Hypothalamus (tissue), 51 donors: Measurements from ENCODE around the gene KRTAP13-3.

ENCODE experiments used
- DNase-seq, 51 donors: peaks; one replicate each; lab custom pipeline; 2025; lab: John Stamatoyannopoulos, UW

The KRTAP13-3 gene, protein sequence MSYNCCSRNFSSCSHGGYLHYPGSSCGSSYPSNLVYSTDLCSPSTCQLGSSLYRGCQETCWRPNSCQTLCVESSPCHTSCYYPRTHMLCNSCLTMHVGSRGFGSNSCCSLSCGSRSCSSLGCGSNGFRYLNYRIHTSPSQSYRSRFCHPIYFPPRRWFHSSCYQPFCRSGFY

DNA sequence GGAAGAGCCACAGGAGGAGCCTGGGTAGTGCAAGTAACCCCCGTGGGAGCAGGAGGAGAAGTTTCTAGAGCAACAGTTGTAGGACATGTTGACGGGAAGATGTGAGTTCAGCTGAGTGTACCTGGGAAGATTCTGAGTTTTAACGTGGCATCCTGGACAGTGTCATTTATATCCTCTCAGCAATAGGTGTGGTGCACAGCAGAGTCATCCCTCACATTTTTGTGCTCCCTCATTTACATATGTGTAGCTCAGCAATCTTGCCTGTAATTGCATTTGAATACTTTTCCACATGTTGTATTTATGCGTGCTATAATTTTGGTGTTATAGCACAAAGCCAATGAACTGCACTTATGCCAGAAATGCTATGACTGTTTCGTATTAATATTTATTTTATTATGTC, at the start of gene KRTAP13-3:
Gene KRTAP13-3, minus strand, starts transcription at position 101 of the 400 bp plus-strand sequence. Its CDS starts 14 bp downstream, at position 87.
- DNase-seq: no peak

DNA sequence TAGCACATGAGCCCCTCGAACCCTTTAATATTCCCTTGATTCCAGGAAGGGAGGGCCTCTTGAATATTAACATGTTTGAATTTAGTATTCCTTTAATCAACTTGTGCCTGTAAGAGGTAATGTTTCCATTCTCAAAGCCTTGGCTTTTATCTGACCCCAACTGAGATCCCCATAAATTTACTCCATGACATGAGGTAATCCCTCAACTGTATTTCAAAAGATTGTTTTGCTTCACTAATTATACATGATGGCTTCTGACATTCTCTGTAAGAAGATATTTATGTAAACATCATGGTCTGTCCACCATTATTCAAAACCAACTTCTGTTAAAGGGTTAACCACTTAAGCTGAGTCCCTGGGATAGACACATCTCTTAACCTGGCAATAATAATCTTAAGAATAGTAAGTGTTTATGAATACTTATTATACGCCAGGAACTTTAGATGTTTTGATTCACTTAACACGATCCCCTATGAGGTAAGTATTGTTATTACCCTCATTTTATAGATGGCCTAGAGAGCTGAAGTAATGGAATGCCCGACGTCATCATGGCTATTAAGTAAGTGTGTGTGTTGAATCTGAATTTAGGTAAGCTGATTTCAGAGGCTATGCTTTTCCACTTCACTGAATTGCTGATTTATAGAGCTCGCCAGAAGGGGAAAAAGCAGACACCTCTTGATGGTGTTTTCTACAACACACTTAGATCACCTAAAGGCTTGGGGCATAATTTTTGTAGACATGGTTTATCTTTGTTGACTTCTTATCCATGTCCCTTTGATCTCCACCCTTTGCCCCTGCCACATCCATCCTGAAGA, 43.4 kb upstream of the KRTAP13-3 start:
- DNase-seq: no peak

DNA sequence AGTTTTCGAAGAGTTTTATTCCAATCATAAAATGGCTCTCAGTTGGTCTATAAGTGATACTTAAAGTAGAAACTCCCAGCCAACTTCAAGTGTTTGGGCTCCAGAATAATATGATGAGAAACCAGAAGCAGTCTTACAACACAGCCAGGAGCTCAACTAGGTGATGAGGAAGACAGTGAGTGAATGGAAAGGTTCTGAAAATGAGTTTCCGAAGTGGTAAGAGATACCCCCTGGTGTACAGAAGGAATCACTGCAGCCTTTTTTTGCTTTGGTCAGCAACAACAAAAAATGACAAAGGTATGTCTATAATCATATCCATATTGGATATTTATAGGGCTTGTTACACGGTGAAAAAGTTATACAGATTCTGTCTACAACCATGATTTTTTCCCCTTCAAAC, 38.0 kb upstream of the KRTAP13-3 start:
- DNase-seq: no peak

DNA sequence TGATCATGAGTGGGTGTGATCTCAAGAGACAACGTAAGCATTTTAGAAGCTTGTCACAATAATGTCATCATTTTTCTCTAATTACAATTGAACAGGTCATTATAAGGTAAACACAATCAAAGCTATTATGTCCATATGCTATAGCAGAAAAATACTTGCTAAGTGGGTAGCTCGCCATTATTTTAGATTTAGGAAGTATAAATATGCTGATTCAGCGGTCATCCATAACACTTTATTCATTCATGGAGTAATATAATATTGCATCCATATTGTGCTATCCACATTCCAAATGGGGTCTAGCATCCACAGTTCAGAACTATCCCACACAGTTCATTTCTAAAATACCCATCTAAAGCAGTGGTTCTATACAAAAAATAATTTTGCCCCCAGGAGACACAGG, 22.8 kb upstream of the KRTAP13-3 start:
- DNase-seq: no peak

DNA sequence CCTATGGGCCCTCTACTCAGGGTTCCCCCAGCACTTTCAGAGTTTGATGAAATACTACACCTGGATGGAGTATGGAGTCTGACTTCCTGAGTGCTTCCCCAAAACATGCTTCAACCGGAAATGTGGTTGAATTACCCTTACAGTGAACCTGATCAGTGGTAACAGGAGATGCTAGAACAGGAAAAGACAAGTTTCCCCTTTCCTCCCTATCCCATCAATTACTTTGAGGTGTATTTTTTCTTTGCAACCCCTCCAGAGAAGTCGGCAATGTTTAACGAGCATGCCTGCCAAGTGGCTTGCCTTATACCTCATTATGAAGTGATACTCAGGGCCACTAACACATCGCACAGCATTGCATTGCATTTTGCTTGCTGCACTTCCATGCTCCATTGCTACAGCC, 21.3 kb upstream of the KRTAP13-3 start:
- DNase-seq: no peak

DNA sequence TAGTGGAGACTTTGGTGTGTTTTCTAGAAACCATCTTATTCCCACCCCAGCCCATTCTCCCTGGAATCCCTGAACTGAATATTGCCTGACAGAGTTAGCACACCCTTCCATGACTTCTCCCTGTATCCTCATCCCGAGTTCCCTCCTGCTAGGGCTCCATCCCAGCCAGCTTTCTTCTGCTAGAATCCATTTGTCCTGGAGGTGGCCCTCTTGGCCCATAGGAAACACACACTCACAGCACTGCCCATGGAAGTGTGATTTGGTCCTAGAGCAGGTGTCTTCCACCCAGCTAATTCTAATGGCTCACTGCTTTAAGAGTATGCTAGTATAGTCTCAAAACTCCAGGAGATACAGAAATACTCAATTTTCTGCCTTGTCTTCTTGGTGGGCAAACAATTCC, 18.5 kb upstream of the KRTAP13-3 start:
- no peak for DNase-seq

DNA sequence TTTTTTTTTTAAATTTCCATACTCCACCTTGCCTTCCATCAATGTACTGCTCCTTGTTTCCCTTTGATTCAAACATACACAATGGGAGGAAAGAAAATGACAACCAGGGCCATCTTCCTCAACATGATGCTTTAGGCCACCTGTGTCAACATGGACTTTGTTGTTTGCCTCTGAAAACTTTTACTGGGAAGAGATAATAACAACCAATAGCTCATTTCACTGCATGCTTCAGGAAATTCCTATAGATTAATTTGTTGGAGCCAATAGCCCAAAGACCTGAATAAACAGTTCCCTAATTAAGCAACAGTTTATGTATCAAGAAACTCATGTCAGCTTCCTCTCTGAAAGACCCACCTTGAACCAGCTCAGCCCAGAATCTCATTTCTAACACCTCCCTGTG, 17.5 kb upstream of the KRTAP13-3 start:
- no peak for DNase-seq

DNA sequence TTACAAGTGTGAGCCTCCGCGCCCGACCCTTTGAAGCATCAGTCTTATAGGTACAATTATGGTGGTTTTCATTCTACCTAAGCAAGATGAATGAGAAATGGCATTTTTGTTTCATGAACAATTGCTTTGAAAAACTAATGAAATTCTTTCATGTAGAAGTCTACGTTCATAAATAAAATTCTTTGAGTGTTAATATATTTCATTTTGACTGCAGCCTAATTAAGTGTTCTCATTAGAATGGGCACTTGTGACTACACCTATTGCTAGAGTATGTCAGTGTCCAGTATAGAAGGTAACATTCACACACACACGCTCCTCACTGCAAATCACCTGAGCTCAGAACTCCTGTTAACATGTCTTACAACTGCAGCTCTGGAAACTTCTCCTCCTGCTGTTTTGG, 14.2 kb upstream of the KRTAP13-3 start, which contains the start of gene KRTAP15-1:
Gene KRTAP15-1, plus strand, starts transcription at position 301 of the 400 bp plus-strand sequence. Its CDS starts 53 bp downstream, at position 354.
- no peak for DNase-seq

DNA sequence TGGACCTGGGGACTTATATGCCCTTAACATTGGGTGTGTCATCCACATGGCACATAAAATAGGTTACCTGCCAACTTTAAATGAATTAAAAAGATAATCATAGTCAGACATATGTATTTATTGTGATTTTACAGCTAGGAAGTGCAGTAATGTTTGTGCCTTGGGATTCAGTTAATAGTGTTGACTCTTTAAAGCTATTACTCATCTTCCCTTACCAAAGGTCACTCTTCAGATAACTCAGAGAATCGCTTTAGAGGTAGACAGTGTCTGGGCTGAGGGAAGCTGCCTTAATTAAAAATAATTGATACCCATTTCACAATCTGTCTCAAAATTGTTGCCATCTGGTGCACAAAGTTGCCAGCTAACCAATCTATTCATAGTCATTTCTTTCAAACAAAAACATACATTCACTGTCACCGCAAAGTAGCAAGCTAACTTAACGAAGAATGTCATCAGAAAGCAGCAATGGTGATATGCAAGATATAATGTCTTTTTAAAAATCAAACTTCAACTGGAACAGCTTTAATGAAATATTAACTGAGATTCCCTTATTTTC, 11.4 kb upstream of the KRTAP13-3 start:
- no peak for DNase-seq

DNA sequence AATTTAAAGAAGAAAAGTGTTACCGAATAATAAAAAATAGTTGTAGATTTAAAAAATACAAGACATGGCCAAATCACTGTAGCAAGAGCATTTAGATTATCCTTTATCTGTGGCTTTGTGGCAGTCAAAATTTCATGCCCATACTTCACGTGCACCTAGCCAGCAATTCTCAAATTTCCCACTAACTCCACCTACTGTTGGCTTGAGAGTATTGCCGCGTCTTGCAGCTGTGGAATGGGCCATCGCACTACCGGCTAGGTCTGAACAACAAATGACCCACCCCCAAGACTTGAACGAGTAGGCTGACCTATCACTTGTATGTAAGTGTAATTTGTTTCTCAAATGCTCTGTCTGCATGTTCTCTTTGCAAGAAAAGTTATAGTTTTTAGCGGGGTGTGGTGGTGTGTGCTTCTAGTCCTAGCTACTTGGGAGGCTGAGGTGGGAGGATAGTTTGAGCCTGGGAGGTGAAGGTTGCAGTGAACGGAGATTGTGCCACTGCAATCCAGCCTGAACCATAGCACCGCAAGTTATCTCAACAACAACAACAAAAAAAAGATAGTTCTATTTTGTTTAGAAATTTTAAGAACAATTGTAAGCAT, 8.4 kb upstream of the KRTAP13-3 start:
- DNase-seq: peak in 2 of 51 donors; percentile 0 to 1

DNA sequence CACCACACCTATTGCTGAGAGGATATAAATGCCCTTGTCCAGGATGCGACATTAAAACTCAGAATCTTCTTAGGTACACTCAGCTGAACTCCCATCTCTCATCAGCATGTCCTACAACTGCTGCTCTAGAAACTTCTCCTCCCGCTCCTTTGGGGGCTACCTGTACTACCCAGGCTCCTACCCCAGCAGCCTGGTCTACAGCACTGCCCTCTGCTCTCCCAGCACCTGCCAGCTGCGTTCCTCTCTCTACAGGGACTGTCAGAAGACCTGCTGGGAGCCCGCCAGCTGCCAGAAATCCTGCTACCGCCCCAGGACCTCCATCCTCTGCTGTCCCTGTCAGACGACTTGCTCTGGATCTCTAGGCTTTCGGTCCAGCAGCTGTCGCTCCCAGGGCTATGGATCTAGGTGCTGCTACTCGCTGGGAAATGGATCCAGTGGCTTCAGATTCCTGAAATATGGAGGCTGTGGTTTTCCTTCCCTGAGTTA, 4.5 kb upstream of the KRTAP13-3 start, which contains the start of gene KRTAP13-4:
Gene KRTAP13-4, plus strand, starts transcription at position 51 of the 486 bp plus-strand sequence. Its CDS starts 56 bp downstream, at position 107.
- DNase-seq: no peak

DNA sequence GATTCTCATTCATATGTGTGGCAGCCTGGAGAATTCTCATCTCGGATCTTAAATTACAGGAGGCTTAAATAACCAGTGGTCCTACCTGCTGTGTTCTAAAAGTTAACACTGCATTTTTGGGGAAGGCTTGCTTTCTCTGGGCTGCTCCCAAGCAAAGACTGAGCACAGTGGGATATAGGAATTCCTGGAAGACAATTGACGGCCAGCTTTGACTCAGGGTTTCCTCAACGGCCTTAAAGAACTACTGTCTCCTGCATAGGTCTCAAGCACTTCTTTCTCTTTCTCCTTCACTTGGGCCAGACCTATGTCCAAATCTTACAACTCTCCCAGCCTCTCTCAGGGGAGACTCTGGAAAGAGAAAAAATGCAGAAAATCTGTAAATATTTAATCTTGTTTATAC, 1.0 kb upstream of the KRTAP13-3 start:
- DNase-seq: no peak

DNA sequence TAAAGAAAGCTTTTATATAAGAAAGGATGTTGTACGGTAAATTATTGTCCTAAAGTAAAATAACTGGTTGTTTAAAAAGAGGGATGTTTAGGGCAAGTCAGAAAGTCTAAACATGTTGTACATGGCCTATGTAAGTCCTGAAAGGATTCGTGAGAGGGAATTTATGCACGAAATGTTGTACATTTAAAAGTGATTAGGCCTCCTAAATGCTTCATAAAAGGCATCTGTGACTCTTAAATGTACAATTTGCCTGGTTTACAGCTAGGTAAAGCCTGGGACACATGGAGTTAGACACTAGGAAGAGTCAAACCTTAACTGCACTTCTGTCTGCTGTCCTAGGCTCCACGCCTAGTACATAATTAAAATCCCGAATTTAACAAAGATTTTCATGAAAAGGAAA, 9.7 kb downstream of the KRTAP13-3 start:
- DNase-seq: no peak

DNA sequence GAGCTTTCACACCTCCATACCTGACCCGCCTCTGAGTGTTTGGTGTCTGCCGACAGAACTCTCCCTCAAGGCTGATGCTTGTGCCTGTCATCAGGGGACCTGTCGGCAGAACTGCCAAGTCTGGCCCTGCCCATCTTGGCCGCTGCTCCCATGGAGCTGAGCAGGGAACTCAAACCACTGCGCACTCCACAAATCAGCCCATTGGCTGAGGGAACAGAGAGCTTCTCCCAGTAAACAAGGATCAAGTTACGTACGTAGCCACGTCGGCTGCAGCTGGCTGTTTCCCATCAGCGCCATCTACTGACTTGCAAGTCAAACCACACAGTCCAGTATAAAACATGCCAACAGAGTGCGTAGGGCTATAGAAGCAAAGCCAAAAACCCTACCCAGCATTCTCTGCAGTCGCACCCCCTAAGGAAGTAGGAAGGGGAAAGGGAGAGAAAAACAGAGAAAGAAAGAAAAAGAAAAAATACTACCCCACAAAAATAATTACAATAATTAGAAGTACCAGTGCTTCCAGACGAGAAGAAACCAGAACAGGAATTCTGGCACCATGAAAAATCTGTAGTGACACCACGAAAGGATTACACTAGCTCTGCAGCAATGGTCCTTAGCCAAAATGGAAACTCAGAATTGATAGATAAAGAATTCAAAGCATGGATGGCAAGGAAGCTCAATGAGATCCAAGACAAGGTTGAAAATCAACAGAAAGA, 16.8 kb downstream of the KRTAP13-3 start:
- peak in 1 of 51 donors; percentile 3 for DNase-seq

DNA sequence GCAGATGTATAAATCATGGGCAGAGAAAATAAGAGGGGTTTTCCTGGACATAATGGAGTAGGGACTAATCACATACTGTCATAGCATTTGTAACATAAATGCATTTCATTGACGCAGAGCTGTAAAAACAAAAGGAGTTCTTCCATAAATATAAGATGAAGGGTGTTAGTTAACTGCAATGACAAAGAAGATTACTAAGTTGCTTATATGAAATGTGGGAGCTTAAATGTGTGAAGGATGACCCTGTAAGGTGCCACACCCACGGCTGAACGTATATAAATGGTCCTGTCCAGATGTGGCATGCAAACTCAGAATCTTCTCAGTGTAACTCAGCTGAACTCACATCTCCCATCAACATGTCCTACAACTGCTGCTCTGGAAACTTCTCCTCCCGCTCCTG, 30.0 kb downstream of the KRTAP13-3 start, which contains the start of gene KRTAP13-1:
Gene KRTAP13-1, plus strand, starts transcription at position 301 of the 400 bp plus-strand sequence. Its CDS starts 56 bp downstream, at position 357.
- no peak for DNase-seq

DNA sequence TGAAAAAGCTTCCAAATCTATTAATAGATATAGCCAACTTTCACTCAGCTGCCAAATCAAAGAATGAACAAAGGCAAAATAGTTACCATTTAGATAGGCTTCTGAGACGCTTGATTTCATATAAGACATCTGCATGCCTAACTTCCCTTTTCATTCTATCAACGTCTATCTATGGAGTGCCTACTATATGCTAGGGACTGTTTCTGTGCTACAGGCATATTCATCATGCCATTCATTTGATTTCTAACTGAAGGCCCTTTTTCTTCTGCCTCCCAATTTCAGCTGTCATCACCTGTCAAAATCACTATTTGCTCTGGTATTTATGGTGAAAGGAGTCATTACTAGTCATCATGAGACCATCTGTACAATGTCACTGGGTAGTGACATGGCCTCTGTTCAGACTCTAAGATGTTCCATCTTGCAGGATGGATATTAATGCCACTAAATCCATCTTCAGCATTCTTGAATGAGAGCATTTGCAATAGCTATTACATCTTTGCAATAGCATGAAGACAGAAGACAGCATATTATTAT, 34.2 kb downstream of the KRTAP13-3 start:
- no peak for DNase-seq

DNA sequence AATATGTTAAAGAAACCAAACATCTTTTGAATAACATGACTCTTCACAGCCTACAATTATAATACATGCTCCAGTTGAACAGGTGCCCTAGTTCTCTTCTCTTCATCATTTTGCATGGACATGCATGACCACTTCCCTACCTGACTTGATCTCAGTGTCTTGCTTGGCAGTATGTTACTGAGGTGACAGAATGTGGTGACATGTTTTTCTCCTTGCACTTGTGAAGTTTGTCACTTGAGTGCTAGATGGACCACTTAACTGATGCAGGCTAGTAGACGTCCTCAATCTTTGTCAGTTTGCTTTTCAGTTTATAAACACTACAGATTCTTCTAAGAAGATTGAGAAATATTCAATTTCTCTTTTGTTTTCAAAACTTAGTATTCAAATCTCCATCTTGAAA, 43.5 kb downstream of the KRTAP13-3 start:
- no peak for DNase-seq
